DOHH2 (cell line): ENCODE data around the gene ANKLE2.

Source experiments
- EZH2phosphoT487 ChIP-seq: fragments of 200-600 bp; sonication (generic); IDR thresholded peaks from 2 replicates; pipeline ENCODE4 v1.6.1; 2017; ENCODE audit warnings: borderline replicate concordance, mild to moderate bottlenecking, antibody characterized with exemption, low read length, moderate library complexity, mixed read lengths
- TF ChIP-seq, protein P1 (sequence below): fragments of 200-600 bp; sonication (generic); IDR thresholded peaks from one replicate; pipeline ENCODE4 v1.5.1; 2014; ENCODE audit warnings: antibody characterized with exemption, mild to moderate bottlenecking, low read depth, low read length; ENCODE audit not compliant: poor library complexity, severe bottlenecking

DNA sequence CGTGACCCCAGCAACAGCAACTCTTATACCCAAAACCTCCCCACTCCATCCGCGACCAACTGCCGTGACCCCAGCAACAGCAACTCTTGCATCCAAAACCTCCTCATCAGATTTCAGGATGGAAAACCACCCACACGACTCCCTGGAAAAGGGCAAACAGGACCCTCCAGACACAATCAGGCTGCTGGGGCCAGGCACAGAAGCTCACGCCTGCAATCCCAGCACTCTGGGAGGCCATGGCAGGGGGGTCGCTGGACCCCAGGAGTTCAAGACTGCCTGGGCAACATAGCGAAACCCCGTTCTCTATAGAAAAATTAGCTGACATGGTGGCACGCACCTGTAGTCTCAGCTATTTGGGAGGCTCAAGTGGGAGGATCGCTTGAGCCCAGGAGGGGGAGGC lies 31.3 kb downstream of the ANKLE2 start:
- TF ChIP-seq, protein P1, sequence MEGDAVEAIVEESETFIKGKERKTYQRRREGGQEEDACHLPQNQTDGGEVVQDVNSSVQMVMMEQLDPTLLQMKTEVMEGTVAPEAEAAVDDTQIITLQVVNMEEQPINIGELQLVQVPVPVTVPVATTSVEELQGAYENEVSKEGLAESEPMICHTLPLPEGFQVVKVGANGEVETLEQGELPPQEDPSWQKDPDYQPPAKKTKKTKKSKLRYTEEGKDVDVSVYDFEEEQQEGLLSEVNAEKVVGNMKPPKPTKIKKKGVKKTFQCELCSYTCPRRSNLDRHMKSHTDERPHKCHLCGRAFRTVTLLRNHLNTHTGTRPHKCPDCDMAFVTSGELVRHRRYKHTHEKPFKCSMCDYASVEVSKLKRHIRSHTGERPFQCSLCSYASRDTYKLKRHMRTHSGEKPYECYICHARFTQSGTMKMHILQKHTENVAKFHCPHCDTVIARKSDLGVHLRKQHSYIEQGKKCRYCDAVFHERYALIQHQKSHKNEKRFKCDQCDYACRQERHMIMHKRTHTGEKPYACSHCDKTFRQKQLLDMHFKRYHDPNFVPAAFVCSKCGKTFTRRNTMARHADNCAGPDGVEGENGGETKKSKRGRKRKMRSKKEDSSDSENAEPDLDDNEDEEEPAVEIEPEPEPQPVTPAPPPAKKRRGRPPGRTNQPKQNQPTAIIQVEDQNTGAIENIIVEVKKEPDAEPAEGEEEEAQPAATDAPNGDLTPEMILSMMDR = no peak
- no peak for TF ChIP-seq EZH2phosphoT487
